AG08396 (cell line): ENCODE results near the gene LAMB4.

Experiments used
- DNase-seq: peaks from one replicate; pipeline ENCODE4 v3.0.0; 2012; ENCODE audit warnings: low spot score, mixed read lengths

Gene LAMB4, protein sequence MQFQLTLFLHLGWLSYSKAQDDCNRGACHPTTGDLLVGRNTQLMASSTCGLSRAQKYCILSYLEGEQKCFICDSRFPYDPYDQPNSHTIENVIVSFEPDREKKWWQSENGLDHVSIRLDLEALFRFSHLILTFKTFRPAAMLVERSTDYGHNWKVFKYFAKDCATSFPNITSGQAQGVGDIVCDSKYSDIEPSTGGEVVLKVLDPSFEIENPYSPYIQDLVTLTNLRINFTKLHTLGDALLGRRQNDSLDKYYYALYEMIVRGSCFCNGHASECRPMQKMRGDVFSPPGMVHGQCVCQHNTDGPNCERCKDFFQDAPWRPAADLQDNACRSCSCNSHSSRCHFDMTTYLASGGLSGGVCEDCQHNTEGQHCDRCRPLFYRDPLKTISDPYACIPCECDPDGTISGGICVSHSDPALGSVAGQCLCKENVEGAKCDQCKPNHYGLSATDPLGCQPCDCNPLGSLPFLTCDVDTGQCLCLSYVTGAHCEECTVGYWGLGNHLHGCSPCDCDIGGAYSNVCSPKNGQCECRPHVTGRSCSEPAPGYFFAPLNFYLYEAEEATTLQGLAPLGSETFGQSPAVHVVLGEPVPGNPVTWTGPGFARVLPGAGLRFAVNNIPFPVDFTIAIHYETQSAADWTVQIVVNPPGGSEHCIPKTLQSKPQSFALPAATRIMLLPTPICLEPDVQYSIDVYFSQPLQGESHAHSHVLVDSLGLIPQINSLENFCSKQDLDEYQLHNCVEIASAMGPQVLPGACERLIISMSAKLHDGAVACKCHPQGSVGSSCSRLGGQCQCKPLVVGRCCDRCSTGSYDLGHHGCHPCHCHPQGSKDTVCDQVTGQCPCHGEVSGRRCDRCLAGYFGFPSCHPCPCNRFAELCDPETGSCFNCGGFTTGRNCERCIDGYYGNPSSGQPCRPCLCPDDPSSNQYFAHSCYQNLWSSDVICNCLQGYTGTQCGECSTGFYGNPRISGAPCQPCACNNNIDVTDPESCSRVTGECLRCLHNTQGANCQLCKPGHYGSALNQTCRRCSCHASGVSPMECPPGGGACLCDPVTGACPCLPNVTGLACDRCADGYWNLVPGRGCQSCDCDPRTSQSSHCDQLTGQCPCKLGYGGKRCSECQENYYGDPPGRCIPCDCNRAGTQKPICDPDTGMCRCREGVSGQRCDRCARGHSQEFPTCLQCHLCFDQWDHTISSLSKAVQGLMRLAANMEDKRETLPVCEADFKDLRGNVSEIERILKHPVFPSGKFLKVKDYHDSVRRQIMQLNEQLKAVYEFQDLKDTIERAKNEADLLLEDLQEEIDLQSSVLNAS (N-terminal part only)

DNA sequence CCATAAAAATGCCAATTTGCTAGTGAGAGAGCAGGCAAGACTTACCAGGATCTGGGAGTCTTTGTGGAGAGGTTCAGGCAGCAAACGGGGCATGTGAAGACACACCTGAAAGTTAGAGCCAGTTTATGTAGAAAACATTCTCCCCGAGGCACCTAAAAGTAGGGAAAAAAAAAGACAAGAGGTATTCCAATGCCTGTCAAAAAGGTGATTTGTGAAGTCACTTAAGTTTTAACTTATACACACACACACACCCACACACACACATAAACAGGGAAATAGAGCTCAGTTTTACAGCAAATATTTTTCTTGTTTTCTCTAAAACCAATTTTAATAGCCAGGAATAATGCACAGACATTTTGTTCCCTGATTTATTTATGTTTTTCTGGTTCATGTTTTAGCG lies at the start of gene LAMB4:
Gene LAMB4, minus strand, starts transcription at position 101 of the 400 bp plus-strand sequence. CDS start 7,197 bp downstream, outside the sequence.
- DNase-seq = no peak

DNA sequence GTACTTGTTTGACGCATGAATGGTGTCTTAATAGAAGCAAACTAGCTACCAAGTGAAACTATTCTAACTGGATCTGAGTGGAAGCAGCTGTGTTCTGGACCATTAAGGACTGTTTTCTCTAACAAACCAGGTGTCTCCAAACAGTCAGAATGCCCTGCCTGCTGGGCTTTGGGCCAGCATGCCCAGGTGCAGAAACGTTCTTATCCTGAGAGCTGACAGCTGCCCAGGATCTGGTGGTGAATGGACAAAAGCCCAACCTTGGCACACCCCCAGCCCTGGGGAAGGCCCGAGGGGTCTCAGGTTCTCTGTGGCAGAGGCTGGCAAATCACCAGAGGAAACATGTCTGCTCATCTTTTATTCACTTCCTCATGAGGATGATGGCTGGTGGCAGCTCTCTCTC lies 48.2 kb upstream of the LAMB4 start:
- DNase-seq = no peak

DNA sequence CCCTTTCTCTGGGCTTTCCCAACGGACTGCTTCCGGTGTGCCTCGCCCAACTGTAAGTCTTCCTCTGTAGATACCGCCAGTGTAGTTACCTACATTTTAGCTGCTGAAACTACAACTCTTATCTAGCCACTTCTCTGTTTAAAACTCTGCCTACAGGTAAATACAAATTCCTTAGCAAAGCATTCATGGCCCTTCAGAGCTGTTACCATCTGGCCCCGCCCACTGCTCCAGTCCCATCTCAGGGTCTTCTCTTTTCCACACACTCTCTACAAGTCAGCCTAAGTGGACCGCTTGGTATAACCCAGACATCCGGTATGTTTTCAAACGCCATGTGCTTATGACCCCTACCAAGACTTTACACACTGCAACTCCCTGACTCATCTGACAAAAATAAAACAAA lies 41.0 kb upstream of the LAMB4 start:
- DNase-seq = no peak

DNA sequence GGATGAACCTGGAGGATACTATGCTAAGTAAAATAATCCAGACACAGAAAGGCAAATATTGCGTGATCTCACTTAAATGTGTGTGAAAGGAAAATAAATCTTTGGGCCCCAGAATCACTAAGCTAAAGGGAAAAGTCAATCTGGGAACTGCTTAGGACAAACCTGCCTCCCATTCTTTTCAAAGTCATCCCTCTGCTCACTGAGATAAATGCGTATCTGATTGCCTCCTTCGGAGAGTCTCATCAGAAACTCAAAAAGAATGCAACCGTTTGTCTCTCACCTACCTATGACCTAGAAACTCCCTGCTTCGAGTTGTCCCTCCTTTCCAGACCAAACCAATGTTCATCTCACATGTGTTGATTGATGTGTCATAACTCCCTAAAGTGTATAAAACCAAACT lies 40.1 kb upstream of the LAMB4 start:
- DNase-seq = no peak

DNA sequence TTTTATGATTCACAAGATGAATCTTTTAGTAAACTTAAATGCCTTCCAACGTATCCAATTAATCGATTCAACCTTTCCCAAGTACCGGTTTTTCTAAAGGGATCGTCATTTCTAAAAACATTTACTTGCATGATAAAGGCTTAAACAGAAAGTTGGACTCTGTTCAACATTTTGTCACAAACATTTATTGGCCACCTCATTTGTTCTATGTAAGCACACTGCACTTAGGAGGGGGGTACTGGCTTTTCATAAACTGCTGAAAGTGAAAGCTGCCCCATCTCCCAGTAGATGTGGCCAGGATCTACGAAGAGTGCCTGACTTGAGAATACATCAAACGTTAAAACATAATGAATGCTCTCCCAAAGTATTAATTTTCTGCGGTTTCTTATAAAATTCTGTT lies 37.3 kb upstream of the LAMB4 start:
- DNase-seq = peak; percentile 22

DNA sequence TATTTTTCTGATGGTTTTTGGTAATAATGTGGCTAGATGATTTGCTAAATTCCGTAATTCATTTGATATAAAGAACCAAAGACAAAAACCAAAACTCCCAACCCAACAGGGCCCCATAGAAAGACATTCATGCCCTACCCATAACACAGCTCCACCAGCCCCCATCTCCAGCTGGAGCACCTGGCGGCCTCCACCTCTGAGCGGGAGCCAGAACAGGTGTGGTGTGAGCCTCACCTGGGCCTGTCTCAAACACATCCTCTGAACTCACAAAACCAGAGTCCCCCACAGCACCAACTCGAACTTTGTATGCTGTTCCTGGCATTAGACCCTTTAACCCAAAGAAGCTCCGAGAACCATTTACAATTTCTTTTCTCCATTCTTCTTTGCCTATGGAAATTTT lies 36.5 kb upstream of the LAMB4 start:
- DNase-seq = no peak

DNA sequence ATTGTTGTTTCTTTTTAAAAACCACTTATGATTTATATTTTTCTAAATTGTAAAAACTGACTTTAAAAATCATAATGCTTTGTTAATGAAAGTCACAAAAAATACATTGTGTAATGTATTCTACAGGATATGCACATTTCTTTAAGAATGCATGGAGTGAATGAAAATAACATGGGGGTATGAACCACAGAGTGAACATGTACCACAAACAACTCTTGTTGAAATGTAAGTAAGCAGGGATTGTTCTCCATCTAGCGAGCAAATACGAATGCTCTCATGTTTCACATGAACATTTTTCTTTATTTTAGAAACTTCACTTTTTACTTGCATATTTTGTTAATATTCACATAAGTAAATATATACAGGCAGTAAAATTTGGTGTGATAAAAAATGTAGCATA lies 35.6 kb upstream of the LAMB4 start:
- DNase-seq = no peak

DNA sequence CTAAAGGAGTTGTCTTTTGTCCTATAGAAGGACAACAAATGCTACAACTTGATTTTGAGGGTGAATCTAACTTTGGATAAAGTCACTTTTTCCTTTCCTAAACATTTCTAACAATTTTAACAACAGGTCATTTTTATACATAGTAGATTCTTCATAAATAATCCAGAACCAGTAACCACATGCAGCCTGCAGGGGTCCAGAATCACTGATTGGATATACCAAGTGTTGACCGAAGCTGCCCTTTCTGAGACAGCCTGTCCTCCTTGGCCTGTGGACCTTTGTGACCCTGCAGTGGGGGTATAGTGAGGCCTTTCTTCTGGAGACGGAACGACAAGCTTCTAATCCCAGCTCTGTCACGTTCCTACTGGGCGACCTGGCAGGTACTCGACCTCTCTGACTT lies 34.8 kb upstream of the LAMB4 start:
- no peak for DNase-seq

DNA sequence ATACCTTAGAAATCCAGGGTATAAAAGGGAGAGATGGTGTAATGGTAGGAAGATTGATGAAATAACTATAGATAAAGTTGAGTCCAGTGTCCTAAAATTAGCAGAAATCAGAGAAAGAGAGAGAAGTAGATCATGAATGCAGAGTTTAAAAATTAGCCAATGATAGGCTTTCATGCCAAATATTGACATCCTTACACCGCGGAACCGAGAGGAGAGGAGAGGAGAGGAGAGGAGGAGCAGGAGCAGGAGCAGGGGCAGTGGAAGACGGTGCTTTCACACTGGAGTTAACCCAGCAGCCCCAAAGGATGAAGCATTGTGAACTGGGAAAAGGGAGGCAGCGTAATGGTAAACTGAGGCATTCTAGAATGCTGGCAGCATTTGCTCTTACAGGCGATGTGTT lies 34.2 kb upstream of the LAMB4 start:
- DNase-seq = no peak

DNA sequence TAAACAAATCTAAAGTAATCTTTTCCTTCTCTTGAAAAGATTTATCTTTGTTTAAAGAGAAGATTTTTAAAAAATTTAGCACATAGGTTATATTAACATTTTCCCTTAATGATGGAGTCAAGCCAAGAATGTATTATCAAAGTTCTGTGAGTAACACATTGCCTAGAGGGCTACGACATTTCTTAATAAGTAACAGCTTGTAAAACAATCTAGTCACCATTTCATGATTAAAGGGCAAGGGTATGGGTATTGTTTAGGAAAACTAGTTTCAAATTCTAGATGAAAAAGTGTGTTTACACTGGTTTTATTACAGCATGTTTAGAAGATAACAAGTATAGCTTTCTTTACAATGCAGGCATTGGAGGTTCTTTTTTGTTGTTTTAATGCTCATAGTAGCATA lies 28.6 kb upstream of the LAMB4 start:
- no peak for DNase-seq

DNA sequence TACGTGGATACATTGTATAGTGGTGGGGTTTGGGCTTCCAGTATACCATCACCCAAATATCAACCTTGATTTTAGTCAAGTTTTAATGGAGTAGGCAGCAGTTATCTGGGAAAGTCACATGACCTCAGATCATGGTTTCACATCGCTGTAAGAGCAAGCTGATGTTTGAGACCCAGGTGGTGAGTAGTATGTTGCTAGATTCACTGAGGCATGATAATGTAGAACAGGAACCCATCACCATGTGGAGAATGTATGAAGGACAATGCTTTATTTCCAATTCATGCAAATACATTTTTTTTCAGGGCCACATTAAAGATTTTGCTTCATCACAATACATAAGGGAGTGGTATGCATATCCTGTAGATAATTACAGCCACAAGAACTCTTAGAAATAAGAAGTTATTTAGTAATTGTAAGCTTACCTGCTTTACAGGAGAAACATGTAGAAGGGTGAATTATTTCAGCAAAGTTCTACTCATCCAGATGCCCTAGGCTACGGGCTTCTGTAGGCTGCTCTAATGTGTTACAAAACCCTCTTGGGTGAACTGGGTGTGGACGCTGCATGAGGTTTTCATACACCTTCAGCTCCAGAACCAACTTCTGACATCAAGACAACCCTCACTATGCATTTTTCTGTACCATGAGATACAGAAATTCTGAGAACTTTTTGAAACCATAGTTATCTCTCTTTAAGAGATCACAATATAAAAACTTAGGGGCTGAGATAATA lies 27.6 kb upstream of the LAMB4 start:
- no peak for DNase-seq

DNA sequence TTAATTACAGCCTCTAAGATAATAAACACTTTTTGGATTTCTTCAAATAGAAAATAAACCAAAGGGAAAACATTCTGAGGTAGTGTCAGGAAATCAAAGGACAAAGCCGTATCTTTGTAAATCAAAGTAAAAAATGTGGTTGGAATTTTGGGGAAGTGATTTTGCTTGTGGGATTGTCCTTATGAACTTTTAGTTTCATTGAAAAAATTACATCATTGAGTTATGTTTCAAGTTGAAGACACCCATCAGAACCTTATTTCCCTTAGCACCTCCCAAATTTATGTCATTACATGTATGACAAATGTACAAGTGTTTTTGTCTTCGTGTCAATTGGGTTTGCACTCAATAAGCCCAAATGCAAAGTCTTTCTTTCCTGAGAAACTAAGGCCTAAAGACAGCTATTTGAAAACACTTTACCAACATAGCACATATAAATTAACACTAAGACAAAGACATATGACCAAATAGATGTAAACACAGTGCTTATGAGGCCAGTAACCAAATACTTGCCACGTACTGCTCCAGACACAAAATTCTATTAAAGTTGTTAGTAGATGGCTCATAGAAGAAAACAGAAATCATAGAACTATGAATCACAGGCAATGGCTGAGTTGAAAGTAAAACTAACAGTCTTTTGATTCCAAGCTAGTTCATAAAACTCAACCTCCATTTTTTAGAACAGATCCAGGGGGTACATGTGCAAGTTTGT lies 26.9 kb upstream of the LAMB4 start:
- DNase-seq = no peak

DNA sequence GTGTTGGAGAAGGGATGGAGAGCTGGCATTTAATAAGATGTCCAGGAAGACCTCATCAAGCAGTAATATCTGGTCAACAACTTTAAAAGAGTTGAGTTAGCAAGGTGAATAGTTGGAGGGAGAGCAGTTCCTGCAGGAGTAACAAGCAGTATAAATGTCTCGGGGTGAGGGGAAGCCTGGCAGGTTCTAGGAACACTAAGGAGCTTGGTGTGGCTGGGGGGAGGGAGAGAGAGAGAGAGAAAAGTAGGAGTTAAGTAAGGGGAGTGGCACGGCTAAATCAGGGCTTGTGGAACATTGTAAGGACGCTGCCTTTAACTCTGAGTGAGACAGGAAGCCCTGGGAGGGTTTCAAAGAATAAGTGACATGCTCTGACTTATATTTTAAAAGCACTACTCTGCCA lies 22.0 kb upstream of the LAMB4 start:
- no peak for DNase-seq

DNA sequence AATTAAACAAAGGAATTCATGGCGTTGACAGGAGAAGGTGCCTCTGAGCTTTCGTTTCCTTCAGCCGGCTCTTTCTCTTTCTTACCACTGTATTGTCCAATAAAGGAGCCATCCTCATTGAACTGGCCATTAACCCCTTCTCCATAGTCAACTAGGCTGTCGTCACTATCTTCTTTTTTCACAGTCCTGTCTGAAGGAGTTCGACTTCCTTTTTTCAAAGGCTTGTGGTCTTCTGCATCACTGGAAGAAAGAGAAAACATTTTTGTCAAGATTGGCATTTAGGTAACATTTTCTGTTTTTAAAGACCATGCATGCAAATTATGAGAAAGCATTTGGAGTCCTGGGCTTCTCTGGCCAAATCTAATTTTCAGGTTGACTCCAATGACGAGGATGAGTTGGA lies 19.7 kb upstream of the LAMB4 start:
- no peak for DNase-seq

DNA sequence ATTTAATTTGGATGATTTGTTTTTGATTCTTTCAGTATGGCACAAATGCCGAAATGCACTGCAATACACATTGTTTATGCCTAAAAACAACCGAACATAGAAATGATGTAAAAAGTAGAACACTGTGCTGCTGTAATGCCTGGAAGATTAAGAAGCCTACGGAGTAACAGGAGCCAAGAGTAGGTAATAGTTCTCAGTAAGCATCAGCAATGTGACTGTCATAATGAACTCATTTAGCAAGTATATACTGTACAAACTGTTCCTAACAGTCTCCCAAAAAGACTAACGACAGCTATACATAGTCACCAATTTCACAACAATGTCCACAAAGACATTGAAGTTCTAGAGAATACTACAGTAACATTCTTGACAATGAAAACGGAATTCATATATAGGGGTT lies 19.0 kb upstream of the LAMB4 start:
- no peak for DNase-seq

DNA sequence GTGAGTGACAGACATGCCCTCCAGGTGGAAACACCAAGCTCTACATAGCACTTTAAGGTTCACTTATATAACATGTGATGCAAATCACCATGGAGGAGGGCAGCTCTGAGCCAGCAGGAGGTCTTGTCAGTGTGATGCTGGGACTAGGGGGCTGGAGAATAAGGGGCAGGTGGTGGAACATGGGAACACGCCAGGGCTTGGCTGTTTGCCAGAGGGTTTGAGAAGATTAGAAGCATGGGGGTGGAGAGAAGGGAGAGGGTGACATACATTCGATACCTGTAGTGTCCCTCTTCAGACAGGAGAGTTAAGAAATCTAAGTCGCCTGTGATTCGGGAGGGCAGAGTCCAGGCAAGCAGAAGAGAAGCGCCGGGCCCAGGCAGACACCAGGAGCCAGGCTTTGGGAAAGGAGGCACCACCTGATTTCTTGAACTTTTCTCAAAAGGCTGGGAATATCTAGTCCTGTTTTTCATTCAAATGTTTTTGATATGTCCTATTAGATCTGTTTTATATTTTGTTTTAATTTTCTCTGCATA lies 16.9 kb upstream of the LAMB4 start:
- DNase-seq = no peak

DNA sequence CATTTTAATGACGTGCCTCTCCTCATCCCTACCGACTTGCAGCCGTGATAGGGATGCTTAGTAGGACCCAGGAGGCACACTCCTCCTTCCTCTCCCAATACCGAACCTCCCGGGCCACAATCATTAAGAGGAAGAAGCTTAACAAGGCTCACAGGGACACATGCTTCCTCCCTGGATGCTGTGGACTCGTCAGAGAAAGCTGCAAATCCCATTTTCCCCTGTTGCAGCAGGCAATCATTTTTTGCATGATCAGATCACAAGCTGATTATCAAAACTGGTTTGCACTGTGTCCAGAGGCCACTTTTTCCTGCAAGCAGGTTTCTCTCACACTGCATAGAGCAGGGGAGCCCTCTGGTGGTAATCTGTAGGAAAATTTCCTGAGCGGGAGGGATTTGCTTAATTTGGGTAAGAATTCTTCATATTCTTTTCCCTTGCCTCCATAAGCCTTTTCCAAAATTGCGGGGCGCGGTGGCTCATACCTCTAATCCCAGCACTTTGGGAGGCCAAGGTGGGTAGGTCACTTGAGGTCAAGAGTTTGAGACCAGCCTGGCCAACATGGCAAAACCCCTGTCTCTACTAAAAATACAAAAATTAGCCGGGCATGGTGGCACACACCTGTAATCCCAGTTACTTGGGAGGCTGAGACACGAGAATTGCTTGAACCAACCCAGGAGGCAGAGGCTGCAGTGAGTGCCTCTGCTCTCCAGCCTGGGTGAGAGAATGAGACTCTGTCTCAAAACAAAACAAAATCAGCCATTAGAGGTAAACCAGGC lies 16.1 kb upstream of the LAMB4 start:
- DNase-seq = peak; percentile 61

DNA sequence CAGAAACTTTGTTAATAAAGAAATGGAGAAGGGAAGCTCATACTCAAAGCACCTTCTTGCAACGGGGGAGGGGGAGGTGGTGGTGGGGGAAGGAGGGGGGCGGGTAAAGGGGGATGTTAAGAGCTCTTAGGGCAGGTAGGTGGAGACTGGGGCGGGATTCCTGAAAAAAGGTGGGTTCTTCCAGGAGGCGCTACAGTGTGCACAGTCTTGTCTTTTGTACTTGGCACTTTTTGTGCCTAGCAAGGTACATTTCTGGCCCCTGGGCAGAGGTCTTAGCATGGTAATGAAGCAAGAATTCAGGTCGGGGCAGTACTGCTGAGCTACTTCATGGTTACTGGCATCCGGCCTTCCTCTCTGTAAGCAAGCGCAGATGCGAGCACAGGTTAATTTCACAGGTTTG lies 15.2 kb upstream of the LAMB4 start:
- DNase-seq = no peak

DNA sequence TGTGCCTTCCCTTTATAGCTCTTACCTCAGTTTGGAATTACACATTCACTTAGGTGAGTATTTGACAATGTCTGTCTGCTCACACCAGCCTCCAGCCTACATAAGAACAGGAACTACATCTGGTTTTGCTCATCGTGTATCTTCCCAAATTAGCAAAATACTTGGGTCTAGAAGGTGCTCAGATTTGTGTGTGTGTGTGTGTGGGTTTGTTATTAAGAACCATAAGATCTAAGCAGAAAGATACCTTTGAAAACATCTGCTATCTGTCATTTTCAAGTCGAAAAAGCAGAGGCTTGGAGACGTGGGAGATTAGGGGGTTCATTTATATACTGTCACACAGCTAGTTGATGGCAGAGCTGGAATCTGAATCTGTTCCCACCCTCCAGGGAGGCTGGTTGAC lies 14.8 kb upstream of the LAMB4 start:
- DNase-seq = no peak
